Measurements from ENCODE around the gene ZBTB40. TPM values are rescaled to one million over a fixed set of nuclear protein-coding genes. Genes with fewer than 3 reads are reported as not detected.

ZBTB40 gene
- total RNA-seq, 1 experiment from 2014 or later = 16.3 TPM

GRCh38 chr1:22485431-22485830 lies 33.8 kb downstream of the ZBTB40 start:
- WGBS (ENCODE audit: extremely low coverage, insufficient read length, low lambda C conversion rate) = no CpG with 5 or more reads among the region's 3 CpGs
- Mint-ChIP-seq H3K27ac (no peak overlapping the region), H3K27me3 (ENCODE audit: low read depth) (no peaks in the 10 kb centered on the region), H3K36me3 (ENCODE audit: insufficient read depth in 1 of 3, low read depth in 3 of 3) (peaks cover 0 to 8% (median 1%) of the 10 kb centered on the region in 3 experiments; a peak in 4 of 7 replicates), H3K9me3 (peaks cover 6% of the 10 kb centered on the region in 2 experiments; a peak in 4 of 5 replicates), H3K4me1 (peaks cover 3 to 4% of the 10 kb centered on the region in 2 experiments; a peak in 2 of 4 replicates), H3K4me3 (no peak overlapping the region)
- H3K79me1 ChIP-seq (ENCODE audit: insufficient read depth, low read depth, low read length, poor library complexity, severe bottlenecking) = peaks cover 4% of the 10 kb centered on the region
- H3K27me3 ChIP-seq (ENCODE audit: insufficient read depth, low read length) = no peaks in the 10 kb centered on the region
- no peak overlapping the region for H3K56ac ChIP-seq (ENCODE audit: insufficient read length, low read depth, low read length)
- H3K23me2 ChIP-seq (ENCODE audit: insufficient read length, low read depth, low read length, poor library complexity, severe bottlenecking) = no peaks in the 10 kb centered on the region
- no peak overlapping the region for H3K23ac ChIP-seq (ENCODE audit: insufficient read length, low read depth, low read length)
- no peak for DNase-seq
- H3K9me3 ChIP-seq (ENCODE audit: control insufficient read depth, low read depth, low read length) = no peaks in the 10 kb centered on the region
- no peaks in the 10 kb centered on the region for H4K20me1 ChIP-seq (ENCODE audit: control insufficient read depth, insufficient read depth, insufficient read length)
- no peak overlapping the region for H3K9ac ChIP-seq (ENCODE audit: extremely low read depth, insufficient read length, low read length)
- no peak overlapping the region for H3K4me2 ChIP-seq (ENCODE audit: insufficient read depth, insufficient read length, low read length)
- H3K27ac ChIP-seq (ENCODE audit: insufficient read length, low read depth, low read length) = no peak overlapping the region
- no peak overlapping the region for H4K91ac ChIP-seq (ENCODE audit: insufficient read length, low read depth, low read length)
- H3K4me1 ChIP-seq (ENCODE audit: insufficient read depth, low read length) = peaks cover 9% of the 10 kb centered on the region; the same call in 1 of the 2 replicates
- no peak overlapping the region for H4K5ac ChIP-seq (ENCODE audit: insufficient read length, low read depth, low read length)
- no peak overlapping the region for H2BK5ac ChIP-seq (ENCODE audit: insufficient read length, low read length)
- no peak overlapping the region for H3K14ac ChIP-seq (ENCODE audit: insufficient read depth, low read length)
- no peak overlapping the region for H2BK12ac ChIP-seq (ENCODE audit: insufficient read length, low read depth, low read length)
- no peak overlapping the region for H2AFZ ChIP-seq (ENCODE audit: low read length)
- no peak overlapping the region for H3K18ac ChIP-seq (ENCODE audit: insufficient read length, low read depth, low read length)
- H2AK5ac ChIP-seq (ENCODE audit: insufficient read length, low read length) = no peak overlapping the region
- H3T11ph ChIP-seq (ENCODE audit: low read length) = no peak overlapping the region
- H2BK20ac ChIP-seq (ENCODE audit: low read depth, low read length, poor library complexity, severe bottlenecking) = no peak overlapping the region
- no peak overlapping the region for H2BK15ac ChIP-seq (ENCODE audit: low read depth, low read length)
- TF ChIP-seq CTCF (conservative IDR thresholded peaks at IDR 0.05) = no peak
- H4K8ac ChIP-seq (replicated peaks; ENCODE audit: insufficient read length, low read depth, low read length) = no peak overlapping the region
- H3K4ac ChIP-seq (ENCODE audit: low read depth, low read length) = no peak overlapping the region
- no peaks in the 10 kb centered on the region for H3K79me2 ChIP-seq (ENCODE audit: insufficient read depth, low read length)
- H2BK120ac ChIP-seq (ENCODE audit: low read depth, low read length, poor library complexity, severe bottlenecking) = no peak overlapping the region
